Upper lobe of right lung (tissue), 1 donor: Measurements from ENCODE around the gene RHBDD2. TPM values are rescaled to one million over a fixed set of nuclear protein-coding genes. Genes with fewer than 3 reads are reported as not detected.
"Not testable (repeated sequence)": the region's sequence is repeated elsewhere in the genome, so short reads cannot be mapped to it uniquely, and the experiment has no call there.

Experiments
- ATAC-seq: fragments of 200-7000 bp; cut with Tn5 transposase; one replicate; pipeline ENCODE4 v1.9.1; 2020; ENCODE audit warnings: mild to moderate bottlenecking, moderate library complexity
- DNase-seq: peaks from one replicate; pipeline ENCODE4 v3.0.0-alpha.2; 2020
- H3K27ac ChIP-seq: fragments of 200-600 bp; one replicate; pipeline ENCODE4 v1.8.0; 2022
- H3K27me3 ChIP-seq: fragments of 200-600 bp; one replicate; pipeline ENCODE4 v1.8.0; 2022; ENCODE audit warnings: mild to moderate bottlenecking
- H3K36me3 ChIP-seq: fragments of 200-600 bp; one replicate; pipeline ENCODE4 v1.8.0; 2022
- H3K4me1 ChIP-seq: fragments of 200-600 bp; one replicate; pipeline ENCODE4 v1.8.0; 2022
- H3K4me3 ChIP-seq: fragments of 200-600 bp; one replicate; pipeline ENCODE4 v1.8.0; 2022; ENCODE audit warnings: mild to moderate bottlenecking
- H3K9me3 ChIP-seq: fragments of 200-600 bp; one replicate; pipeline ENCODE4 v1.8.0; 2022
- intact Hi-C: fragments of 100-400 bp; cut with DNase I; formaldehyde crosslinking; loops from one replicate; pipeline ENCODE4 v1.11.0; 2022
- total RNA-seq: library from RNA; stranded (reverse); fragmentation: NEBNext Ultra II Directional; extraction: Animal tissue kit (Norgen Biotek cat#: 25700); gene quantifications from one replicate; pipeline ENCODE4 v1.2.1, GENCODE V29; 2021
- TF ChIP-seq, protein P1 (sequence below): fragments of 200-600 bp; IDR thresholded peaks from one replicate; pipeline ENCODE4 v1.8.0; 2022; ENCODE audit warnings: antibody characterized with exemption
- donor health status: DM: no; HTN: yes; CAD: no; lungs with severe emphysema.

The RHBDD2 gene
- total RNA-seq, 1 donor from 2014 or later: 68.6 TPM

DNA sequence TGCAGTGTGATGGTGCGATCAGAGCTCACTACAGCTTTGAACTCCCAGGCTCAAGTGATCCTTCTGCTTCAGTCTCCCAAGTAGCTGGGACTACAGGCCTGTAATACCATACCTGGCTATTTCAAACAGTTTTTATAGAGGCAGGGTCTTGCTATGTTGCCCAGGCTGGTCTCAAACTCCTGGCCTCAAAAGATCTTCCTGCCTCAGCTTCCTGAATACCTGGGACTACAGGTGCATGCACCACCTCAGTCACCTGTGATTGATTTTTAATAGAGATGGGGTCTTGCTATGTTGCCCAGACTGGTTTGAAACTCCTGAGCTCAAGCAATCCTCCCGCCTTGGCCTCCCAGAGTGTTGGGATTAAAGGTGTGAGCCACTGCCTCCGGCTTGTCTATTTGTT, 38.8 kb upstream of the RHBDD2 start:
- intact Hi-C loops: no loop called here
- no peaks in the 10 kb centered on the region for H3K27me3 ChIP-seq
- TF ChIP-seq, protein P1, sequence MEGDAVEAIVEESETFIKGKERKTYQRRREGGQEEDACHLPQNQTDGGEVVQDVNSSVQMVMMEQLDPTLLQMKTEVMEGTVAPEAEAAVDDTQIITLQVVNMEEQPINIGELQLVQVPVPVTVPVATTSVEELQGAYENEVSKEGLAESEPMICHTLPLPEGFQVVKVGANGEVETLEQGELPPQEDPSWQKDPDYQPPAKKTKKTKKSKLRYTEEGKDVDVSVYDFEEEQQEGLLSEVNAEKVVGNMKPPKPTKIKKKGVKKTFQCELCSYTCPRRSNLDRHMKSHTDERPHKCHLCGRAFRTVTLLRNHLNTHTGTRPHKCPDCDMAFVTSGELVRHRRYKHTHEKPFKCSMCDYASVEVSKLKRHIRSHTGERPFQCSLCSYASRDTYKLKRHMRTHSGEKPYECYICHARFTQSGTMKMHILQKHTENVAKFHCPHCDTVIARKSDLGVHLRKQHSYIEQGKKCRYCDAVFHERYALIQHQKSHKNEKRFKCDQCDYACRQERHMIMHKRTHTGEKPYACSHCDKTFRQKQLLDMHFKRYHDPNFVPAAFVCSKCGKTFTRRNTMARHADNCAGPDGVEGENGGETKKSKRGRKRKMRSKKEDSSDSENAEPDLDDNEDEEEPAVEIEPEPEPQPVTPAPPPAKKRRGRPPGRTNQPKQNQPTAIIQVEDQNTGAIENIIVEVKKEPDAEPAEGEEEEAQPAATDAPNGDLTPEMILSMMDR: no peak
- H3K4me3 ChIP-seq: no peak overlapping the region
- H3K27ac ChIP-seq: no peak overlapping the region
- ATAC-seq (no peak), DNase-seq (no peak)
- no peaks in the 10 kb centered on the region for H3K9me3 ChIP-seq
- H3K4me1 ChIP-seq: peaks cover 13% of the 10 kb centered on the region
- no peaks in the 10 kb centered on the region for H3K36me3 ChIP-seq

DNA sequence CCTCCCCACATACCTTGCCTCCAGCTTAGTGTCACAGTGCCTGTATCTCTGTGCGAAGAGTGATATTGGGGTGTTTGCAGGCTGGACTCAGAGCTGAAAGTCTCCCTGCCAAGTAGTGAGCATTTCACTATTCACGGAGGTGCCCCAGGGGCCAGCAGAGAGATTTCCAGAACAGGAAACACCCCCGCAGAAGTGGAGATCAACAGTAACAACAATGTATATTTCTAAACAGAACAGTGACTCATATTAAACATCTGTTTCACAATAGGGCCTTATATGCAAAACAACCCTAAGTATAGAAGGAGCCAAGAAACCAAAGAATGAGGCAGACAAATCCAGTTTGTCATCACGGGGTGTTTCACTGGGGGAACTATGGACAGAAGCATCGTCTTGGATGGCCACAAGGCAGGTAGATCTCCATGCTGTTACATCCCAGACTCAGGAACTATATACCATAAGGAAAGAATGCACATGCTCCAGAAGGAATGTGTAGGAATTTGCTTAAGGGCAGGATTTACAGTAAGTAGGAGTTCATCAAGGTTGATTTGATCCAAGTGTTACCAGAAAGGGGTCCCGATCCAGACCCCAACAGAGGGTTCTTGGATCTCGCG, 35.9 kb upstream of the RHBDD2 start:
- DNase-seq (no peak), ATAC-seq (peak; percentile 88)
- Histone ChIP-seq H3K9me3 (no peaks in the 10 kb centered on the region), H3K27ac (peak overlapping the region; percentile 71), H3K4me1 (peaks cover 13% of the 10 kb centered on the region), H3K4me3 (peak overlapping the region; percentile 10), H3K36me3 (no peaks in the 10 kb centered on the region), H3K27me3 (no peaks in the 10 kb centered on the region)
- intact Hi-C loops: no loop called here
- TF ChIP-seq, protein P1: no peak

DNA sequence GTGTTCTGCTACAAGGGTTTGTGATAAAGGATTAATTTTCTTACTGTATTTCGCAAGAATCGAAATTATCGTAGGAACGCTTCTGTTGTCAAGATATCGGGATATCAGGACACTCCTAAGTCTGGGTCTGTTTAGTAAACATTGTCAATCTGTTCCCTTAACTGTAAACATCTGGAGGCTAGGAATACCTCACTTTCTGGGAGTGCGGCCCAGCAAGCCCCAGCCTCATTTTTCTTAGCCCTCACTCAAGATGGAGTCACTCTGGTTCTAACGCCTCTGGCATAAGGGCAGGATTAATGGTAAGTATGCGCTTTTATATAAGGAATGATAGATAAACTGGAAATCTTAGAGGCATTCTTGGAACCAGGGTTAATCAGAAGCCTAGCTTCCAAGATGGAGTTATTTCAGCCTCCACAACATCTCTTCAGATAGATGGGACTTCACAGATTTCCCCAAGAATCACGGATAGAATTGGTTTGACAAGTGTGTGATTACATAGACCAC, 35.2 kb upstream of the RHBDD2 start:
- Histone ChIP-seq H3K4me3 (no peak overlapping the region), H3K27me3 (no peaks in the 10 kb centered on the region), H3K9me3 (no peaks in the 10 kb centered on the region), H3K27ac (peak overlapping the region; percentile 71), H3K4me1 (peaks cover 13% of the 10 kb centered on the region), H3K36me3 (no peaks in the 10 kb centered on the region)
- intact Hi-C loops: no loop called here
- TF ChIP-seq, protein P1: no peak
- DNase-seq (no peak), ATAC-seq (no peak)

DNA sequence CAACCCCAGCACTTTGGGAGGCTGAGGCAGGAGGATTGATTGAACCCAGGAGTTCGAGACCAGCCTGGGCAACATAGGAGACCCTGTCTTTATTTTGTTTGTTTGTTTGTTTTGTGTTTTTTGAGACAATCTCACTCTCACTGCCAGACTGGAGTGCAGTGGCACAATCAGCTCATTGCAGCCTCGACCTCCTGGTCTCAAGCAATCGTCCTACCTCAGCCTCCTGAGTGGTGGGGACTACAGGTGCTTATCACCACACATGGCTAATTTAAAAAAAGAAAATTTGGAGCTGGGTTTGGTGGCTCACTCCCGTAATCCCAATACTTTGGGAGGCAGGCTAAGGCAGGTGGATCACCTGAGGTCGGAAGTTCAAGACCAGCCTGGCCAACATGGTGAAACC, 34.7 kb upstream of the RHBDD2 start:
- DNase-seq: no peak
- Histone ChIP-seq H3K36me3 (no peaks in the 10 kb centered on the region), H3K4me1 (peaks cover 13% of the 10 kb centered on the region), H3K27ac (no peak overlapping the region), H3K9me3 (no peaks in the 10 kb centered on the region), H3K27me3 (no peaks in the 10 kb centered on the region), H3K4me3 (no peak overlapping the region)
- ATAC-seq: no peak
- TF ChIP-seq, protein P1: no peak
- intact Hi-C loops: no loop called here

DNA sequence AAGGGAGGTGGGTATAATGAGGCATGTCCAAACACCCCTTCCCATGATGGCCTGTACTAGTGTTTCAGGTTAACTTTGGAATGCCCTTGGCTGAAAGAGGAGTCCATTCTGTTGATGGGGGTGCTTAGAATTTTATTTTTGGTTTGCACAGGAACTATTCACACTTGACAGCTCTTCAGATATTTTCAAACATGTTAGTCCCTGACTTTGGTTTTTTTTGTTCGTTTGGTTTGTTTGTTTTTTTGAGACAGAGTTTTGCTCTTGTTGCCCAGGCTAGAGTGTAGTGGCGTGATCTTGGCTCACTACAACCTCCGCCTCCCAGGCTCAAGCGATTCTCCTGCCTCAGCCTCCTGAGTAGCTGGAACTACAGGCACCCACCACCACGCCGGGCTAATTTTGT, 33.7 kb upstream of the RHBDD2 start:
- DNase-seq, H3K27me3 ChIP-seq, H3K4me3 ChIP-seq, ATAC-seq, H3K36me3 ChIP-seq, H3K9me3 ChIP-seq, H3K27ac ChIP-seq, intact Hi-C loops: not testable (repeated sequence)
- H3K4me1 ChIP-seq: peaks cover 13% of the 10 kb centered on the region

DNA sequence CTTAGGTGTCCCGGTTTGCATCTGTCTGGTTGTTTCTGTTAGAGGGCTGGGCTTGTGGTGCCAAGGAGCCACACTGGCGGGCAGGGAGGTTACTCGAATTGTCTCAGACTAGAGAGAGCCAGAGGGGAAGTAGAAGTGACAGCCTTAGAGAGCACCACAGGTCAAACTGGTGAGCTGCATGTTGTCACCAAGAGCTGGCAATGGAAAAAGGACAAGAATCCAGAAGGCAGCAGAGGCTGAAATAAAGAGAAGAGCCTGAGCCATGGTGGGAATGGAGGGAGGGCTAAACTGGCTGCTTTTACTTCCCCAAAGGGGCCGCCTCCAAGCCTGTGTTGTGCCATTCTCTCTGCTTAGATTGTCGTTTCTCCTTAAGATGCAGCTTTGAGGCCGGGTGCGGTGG, 31.1 kb upstream of the RHBDD2 start:
- Histone ChIP-seq H3K27me3 (no peaks in the 10 kb centered on the region), H3K36me3 (no peaks in the 10 kb centered on the region), H3K9me3 (no peaks in the 10 kb centered on the region), H3K4me1 (peaks cover 5% of the 10 kb centered on the region), H3K27ac (no peak overlapping the region), H3K4me3 (no peak overlapping the region)
- DNase-seq: no peak
- ATAC-seq: peak; percentile 73
- TF ChIP-seq, protein P1: no peak
- intact Hi-C loops: no loop called here
